Islet precursor cell (in vitro differentiated cells): ENCODE data around the gene ALDH1A1.

Source experiments
- DNase-seq: peaks from one replicate; pipeline ENCODE4 v3.0.0-alpha.2; 2018

The ALDH1A1 gene

GRCh38 chr9:72978744-72979143, 25.9 kb upstream of the ALDH1A1 start:
- no peak for DNase-seq

GRCh38 chr9:72977670-72978069, 24.8 kb upstream of the ALDH1A1 start:
- DNase-seq: peak; percentile 71

GRCh38 chr9:72974501-72974900, 21.6 kb upstream of the ALDH1A1 start:
- DNase-seq: no peak

- no peak for DNase-seq
Observed at GRCh38 chr9:72972636-72973035, 19.8 kb upstream of the ALDH1A1 start.

GRCh38 chr9:72971411-72971810, 18.6 kb upstream of the ALDH1A1 start:
- DNase-seq: no peak

GRCh38 chr9:72960446-72960845, 7.6 kb upstream of the ALDH1A1 start:
- no peak for DNase-seq

GRCh38 chr9:72958485-72959281, 5.8 kb upstream of the ALDH1A1 start:
- DNase-seq: no peak

- DNase-seq: no peak
Observed at GRCh38 chr9:72955571-72955970, 2.7 kb upstream of the ALDH1A1 start.

- no peak for DNase-seq
Observed at GRCh38 chr9:72955126-72955455, 2.2 kb upstream of the ALDH1A1 start.

GRCh38 chr9:72954431-72955125, 1.7 kb upstream of the ALDH1A1 start:
- no peak for DNase-seq

GRCh38 chr9:72952381-72952690, 517 bp downstream of the ALDH1A1 start:
- no peak for DNase-seq

- no peak for DNase-seq
Observed at GRCh38 chr9:72951520-72952380, 1.1 kb downstream of the ALDH1A1 start.

- no peak for DNase-seq
Observed at GRCh38 chr9:72950875-72951442, 1.9 kb downstream of the ALDH1A1 start.

- no peak for DNase-seq
Observed at GRCh38 chr9:72949918-72950325, 2.9 kb downstream of the ALDH1A1 start.

GRCh38 chr9:72949244-72949582, 3.6 kb downstream of the ALDH1A1 start:
- no peak for DNase-seq

- DNase-seq: no peak
Observed at GRCh38 chr9:72948575-72949243, 4.1 kb downstream of the ALDH1A1 start.

- no peak for DNase-seq
Observed at GRCh38 chr9:72947984-72948465, 4.8 kb downstream of the ALDH1A1 start.

GRCh38 chr9:72946821-72947220, 6.0 kb downstream of the ALDH1A1 start:
- no peak for DNase-seq

- no peak for DNase-seq
Observed at GRCh38 chr9:72946318-72946717, 6.5 kb downstream of the ALDH1A1 start.

- no peak for DNase-seq
Observed at GRCh38 chr9:72945391-72945790, 7.5 kb downstream of the ALDH1A1 start.

GRCh38 chr9:72943844-72944462, 8.9 kb downstream of the ALDH1A1 start:
- no peak for DNase-seq

GRCh38 chr9:72942451-72942850, 10.4 kb downstream of the ALDH1A1 start:
- DNase-seq: no peak
